NCI-H2081 (cell line): ENCODE results near the gene SPATS1.

Source experiments
- DNase-seq, 2 experiments: peaks; one replicate each; lab custom pipeline; 2025; lab: John Stamatoyannopoulos, UW

SPATS1 gene

GRCh38 chr6:44387346-44388134 lies 45.1 kb downstream of the SPATS1 start, which contains the start of gene CDC5L:
TSS of gene CDC5L (plus strand) at chr6:44387706. CDS start at chr6:44387824, 118 bp downstream.
- peak; percentile 97 to 98 for DNase-seq

GRCh38 chr6:44388135-44388487 lies 45.7 kb downstream of the SPATS1 start:
- DNase-seq = peak in 1 of 2 experiments; percentile 23

- no peak for DNase-seq
Observed at GRCh38 chr6:44388887-44389286, 46.4 kb downstream of the SPATS1 start.

- no peak for DNase-seq
Observed at GRCh38 chr6:44390158-44390683, 47.8 kb downstream of the SPATS1 start.
